DND-41 (cell line): ENCODE results near the gene PDPK1.

Experiments
- EZH2 ChIP-seq: IDR thresholded peaks from 3 replicates; pipeline ENCODE4 v1.6.1; 2012; ENCODE audit warnings: borderline replicate concordance, low read depth, mild to moderate bottlenecking, moderate library complexity, low read length, inconsistent platforms; ENCODE audit not compliant: severe bottlenecking
- TF ChIP-seq, protein P1 (sequence below): IDR thresholded peaks from 2 replicates; pipeline ENCODE4 v1.5.1; 2012; ENCODE audit warnings: borderline replicate concordance, low read length, moderate library complexity, mild to moderate bottlenecking; ENCODE audit not compliant: poor library complexity, severe bottlenecking; ENCODE audit errors: extremely low read depth

DNA sequence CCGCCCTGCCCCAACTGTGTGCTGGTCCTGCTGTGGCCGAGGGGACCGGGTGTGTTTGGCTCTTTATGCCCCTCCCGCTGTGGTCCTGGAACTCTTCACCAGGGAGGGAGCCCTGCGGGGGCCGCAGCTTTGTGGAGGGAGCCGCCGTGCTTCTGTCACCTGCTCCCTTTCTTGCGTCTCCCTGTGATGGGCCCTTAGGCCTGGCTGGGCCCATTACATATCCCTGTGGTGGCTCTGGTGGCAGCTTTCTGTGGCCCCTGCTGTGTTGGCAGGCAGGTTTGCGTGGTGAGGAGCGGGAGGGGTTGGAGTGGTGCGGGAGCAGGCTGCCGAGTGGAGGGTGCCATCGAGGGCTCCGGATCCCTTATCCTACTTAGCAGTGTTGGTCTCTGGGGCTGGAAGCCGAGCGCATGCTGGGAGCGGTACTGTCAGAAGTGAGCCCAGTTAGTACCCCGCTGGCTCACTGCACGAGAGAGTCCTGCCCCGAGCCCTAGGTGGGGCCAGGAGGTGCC is 60.4 kb downstream of the PDPK1 start:
- TF ChIP-seq, protein P1, sequence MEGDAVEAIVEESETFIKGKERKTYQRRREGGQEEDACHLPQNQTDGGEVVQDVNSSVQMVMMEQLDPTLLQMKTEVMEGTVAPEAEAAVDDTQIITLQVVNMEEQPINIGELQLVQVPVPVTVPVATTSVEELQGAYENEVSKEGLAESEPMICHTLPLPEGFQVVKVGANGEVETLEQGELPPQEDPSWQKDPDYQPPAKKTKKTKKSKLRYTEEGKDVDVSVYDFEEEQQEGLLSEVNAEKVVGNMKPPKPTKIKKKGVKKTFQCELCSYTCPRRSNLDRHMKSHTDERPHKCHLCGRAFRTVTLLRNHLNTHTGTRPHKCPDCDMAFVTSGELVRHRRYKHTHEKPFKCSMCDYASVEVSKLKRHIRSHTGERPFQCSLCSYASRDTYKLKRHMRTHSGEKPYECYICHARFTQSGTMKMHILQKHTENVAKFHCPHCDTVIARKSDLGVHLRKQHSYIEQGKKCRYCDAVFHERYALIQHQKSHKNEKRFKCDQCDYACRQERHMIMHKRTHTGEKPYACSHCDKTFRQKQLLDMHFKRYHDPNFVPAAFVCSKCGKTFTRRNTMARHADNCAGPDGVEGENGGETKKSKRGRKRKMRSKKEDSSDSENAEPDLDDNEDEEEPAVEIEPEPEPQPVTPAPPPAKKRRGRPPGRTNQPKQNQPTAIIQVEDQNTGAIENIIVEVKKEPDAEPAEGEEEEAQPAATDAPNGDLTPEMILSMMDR = no peak
- TF ChIP-seq EZH2 = no peak
